GM19238 (cell line): ENCODE data around the gene GPBP1.

ENCODE experiments used
- DNase-seq: peaks from one replicate; pipeline ENCODE4 v3.0.0; 2011; ENCODE audit warnings: low spot score; ENCODE audit not compliant: insufficient read length

GPBP1 gene

DNA sequence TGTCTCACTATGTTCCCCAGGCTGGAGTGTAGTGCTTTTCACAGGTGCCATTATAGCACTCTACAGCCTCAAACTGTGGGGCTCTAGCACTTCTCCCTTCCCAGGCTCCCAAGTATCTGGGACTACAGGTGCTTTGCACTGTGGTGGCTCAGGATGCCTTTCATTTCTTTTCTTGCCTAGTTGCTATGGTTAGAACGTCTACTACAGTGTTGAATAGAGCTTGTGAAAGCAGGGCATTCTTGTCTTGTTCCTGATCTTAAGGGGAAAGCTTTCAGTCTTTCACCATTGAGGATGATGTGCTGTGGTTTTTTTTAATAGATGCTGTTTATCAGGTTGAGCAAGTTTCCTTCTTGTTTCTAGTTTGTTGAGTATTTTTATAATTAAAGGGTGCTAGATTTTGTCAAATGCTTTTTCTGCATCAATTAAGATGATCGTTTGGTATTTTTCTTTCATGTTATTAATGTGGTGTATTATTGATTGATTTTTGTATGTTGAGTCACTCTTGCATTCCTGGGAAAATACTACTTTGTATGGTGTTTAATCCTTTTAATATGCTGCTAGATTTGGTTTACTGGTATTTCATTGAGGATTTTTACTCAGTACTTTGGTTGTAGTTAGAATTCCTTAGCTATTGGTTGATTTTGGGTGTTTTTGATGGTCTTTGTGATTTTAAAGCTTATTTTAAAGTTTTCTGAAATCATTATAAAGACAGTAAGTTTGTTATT, 35.6 kb downstream of the GPBP1 start:
- no peak for DNase-seq

DNA sequence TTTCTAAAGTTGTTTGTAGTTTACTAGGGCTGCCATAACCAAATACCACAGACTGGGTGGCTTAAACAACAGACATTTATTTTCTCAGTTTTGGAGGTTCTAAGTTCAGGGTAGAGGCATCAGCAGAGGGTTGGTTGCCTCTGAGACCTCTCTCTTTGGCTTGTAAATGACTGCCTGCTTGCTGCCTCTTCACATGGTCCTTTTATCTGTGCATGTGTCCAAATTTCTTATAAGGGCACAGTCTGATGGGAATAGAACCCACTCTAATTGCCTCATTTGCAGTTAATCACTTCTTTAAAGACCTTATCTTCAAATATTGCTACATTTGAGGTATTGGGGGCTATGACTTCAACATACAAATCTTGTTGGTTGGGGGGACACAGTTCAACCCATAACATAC, 36.8 kb downstream of the GPBP1 start:
- no peak for DNase-seq

DNA sequence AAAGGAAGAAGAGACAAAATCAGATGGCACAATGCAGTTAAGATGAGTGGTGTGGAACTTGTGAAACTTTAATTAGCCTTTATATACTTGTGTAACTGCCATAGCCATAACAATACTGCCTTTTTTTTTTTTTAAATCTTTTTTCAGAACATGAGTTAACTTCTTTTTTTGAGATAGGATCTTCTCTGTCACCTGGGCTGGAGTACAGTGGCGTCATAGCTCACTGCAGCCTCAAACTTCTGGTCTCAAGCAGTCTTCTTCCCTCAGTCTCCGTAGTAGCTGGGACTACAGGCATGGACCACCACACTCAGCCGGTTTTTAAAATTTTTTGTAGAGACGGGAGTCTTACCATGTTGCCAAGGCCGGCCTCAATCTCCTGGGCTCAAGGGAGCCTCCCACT, 37.2 kb downstream of the GPBP1 start:
- no peak for DNase-seq

DNA sequence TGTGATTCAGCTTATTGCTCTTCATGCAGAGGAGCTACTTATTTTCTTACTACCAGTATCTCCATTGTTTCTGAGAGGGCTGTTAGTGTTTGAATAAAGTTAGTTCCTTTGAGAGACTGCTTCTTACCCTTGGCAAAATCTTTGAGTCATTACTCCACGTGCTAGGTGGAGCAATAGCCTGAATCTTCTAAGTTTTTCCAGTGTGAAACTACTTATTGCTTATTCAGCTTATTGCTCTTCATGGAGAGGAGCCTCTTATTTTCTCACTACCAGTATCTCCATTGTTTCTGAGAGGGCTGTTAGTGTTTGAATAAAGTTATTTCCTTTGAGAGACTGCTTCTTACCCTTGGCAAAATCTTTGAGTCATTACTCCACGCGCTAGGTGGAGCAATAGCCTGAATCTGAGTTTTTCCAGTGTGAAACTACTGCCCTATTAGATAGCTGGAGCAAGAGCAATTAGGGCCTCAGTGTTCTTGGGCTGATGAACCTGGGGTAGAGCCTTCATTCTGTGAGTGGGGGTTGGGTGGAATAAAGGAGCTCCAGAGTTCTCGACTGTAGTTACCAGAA, 41.9 kb downstream of the GPBP1 start:
- DNase-seq: no peak

DNA sequence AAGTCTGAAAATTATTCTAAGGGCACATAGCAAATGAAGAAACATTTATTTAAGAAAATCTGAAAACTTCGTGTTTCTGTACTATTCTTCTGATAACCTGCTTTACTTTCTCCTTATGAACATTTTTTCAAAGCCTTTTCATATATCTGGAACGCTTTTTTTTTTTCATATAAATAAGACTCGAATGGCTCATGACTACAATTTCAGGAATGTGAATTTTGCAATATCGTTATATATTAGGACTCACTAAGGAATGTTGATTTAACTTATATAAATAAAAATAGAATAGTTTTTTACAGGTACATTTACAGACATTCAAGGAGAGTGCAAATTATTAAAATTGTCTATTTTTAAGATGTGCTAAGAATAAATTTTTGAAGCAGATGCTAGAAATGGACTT, 42.9 kb downstream of the GPBP1 start:
- DNase-seq: no peak

DNA sequence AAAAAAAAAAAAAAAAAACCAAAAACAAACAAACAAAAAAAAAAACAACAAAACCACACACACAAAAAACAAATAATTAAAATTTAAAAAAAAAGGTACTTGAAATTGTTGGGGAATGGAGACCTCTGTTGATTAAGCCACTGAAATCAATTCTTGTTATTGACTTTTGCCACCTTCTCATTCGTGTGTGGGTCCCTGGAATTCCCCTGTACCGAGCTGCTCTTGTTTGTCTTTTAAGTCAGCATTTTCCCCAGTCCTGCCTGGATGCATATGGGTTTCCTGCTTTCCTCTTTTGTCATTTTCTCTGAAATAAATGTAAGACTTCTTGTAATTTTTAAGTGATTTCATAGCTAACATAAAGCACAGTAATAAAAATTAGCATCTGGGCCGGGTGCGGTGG, 45.5 kb downstream of the GPBP1 start:
- peak; percentile 2 for DNase-seq

DNA sequence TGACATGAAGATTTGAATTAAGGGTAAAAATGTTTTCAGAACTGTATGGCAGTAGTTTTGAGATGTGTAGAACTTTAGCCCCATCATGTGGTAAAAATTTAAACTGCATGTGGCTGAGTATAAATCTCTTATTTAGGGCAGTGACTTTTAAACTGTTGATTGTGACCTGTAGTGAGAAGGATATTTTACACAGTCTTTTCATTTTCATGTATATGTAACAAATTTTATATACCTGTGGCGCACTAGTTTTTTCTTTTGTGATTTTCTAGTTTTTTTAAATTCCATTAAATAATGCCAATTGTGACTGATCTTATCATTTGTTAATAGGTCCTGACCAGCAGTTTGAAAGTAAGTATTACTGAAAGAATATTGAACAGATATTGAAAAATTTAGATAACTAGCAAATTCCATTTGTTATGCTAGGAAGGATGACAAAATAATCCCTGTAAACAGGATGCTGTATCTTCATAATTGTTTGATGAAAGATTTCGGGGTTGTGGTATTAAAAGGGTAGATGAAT, 47.2 kb downstream of the GPBP1 start:
- DNase-seq: peak; percentile 2

DNA sequence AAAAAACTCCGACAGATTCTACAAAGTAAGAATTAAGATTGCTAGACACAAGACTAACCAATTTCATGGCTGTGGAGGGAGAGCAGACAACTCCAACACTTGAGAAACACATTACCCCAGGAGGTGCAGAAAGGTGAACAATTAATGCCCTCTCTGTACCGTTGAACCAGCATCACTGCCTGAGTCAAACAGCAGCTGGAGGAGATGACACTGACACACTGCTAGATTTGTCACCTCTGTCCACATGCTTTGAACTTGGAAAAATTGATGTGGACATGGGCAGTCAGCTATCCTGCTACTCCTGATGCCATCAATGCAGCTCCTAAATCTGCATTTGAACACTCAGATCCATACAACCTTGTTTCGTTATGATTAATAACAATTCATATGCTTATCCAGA, 51.7 kb downstream of the GPBP1 start:
- no peak for DNase-seq

DNA sequence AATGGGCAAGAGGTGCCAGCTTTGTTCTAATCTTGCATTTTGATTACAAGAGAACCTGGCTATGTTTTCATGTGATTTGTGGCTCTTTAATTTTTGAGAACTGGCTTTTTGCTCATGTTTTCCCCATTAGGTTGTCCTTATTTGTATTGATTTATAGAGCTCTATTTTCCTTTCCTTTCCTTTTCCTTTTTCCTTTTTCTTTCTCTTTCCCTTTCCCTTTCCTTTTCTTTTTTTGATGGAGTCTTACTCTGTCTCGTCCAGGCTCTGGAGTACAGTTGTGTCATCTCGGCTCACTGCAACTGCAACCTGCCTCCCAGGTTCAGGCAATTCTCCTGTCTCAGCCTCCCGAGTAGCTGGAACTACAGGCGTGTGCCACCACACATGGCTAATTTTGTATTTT, 55.5 kb downstream of the GPBP1 start:
- DNase-seq: no peak

DNA sequence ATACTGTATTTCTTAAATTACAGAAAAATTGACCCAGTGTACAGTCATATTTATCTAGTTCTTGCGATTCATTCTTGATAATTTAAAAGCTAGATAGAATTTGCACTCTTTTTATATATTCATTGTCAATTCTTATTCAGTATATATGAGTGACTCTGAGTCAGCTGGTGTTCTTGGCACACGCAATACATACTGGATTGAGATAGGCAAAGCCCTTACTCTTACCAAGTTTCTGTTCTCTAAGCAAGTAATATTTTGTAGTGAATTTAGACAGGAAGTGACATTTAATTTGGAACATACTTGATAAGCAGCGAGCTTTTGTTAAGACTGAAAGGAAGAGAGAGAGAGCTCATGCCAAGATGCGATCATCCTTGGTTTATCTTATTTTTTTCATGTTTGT, 57.7 kb downstream of the GPBP1 start:
- DNase-seq: no peak

DNA sequence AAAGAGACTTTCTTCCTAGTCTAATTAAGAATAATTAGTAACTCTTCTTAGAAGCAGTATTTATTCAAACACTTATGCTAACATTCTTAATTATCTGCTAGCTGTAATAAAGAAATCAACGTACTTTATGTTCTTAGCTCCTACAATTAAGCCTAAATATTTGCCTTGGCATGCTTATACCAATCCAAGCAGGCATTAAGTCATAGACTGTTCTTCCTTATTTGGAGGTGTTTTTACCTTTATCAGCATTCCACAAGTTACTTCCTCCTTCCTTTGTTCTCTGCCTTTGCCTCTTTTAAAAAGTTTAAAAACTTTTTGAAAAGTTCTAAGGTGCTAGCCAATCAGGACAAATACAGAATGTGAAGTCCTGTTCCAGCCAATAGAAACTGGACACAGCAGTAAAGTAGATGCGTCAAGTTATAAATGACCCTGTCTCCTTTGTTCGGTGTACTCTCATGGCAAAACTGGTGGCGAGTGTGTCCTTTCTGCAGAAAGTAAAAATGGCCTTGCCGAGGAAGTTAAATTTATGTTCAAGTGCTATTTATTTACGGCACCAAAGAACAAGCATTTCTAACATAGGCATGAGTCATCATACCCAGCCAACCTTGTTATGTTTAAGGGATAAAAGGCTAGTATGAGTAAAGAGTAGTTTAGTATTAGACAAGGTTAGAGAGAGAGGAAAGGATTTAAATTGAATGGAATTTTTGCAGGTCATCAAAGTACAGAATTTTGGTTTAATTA, 58.6 kb downstream of the GPBP1 start:
- DNase-seq: no peak

DNA sequence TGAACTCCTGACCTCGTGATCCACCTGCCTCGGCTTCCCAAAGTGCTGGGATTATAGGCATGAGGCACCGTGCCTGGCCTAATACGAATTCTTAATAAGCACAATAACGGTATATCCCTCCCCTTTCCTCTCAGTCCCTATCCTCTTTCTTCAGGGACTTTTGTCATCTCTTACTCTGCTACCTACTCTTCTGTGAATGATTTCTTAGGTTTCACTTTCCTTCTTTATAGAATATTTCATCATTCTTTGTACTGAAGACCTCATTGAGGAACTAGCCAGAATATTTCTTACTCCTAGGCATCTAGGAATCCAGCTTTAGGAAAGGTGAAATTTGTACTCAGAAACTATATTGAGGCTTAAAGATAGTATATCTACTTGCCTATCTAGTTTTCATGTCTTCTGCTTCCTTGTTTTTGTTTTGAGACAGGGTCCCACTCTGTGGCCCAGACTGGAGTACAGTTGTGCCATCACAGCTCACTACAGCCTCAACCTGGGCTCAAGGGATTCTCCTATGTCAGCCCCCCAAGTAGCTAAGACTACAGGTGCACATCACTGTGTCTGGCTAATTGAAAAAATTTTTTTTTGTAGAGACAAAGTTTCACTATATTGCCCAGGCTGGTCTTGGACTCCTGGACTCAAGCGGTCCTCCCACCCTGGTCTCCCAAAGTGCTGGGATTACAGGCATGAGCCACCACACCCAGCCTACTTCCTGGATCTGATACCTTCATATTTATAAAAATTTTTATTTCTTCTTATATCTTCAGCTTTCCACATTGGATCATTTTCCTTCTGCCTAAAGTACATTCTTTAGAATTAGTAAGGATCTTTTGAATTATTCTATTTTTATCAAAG, 69.7 kb downstream of the GPBP1 start:
- peak; percentile 11 for DNase-seq

DNA sequence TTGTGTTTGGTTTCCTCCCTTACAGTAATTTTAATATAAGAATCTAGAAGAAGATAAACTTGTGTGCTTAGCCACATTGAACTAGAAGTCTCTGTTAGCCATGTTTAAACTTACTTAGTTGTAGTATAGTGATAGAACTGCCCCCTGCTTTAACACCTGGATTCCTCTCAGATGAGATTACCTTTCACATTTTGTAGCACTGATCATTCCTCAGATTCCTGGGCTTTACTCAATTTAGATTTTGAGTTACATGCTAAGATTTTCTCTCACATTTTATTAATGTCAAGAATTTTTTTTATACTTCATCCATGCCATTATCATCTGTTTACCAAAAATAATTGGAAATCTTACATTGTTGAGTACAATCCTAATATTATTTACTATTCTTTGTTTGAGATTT, 70.5 kb downstream of the GPBP1 start:
- no peak for DNase-seq

DNA sequence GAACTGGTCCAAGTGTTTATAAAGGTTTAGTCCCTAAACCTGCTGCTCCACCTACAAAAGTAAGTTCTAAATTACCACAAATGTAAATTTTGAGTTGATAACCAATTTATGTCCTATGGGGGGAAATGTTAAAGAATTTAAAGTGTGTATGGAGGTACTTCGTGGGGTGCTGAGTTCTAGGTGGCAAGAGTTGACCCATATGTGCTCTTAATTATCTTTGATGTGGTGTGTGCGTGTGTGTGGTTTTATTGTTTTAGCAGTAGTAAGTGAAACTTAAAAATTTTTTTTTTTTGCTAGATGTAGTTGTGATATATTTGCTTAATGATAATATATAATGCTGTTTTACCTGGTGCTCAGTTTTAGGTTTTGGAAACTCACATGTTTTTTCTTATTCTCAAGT, 72.6 kb downstream of the GPBP1 start:
- DNase-seq: no peak

DNA sequence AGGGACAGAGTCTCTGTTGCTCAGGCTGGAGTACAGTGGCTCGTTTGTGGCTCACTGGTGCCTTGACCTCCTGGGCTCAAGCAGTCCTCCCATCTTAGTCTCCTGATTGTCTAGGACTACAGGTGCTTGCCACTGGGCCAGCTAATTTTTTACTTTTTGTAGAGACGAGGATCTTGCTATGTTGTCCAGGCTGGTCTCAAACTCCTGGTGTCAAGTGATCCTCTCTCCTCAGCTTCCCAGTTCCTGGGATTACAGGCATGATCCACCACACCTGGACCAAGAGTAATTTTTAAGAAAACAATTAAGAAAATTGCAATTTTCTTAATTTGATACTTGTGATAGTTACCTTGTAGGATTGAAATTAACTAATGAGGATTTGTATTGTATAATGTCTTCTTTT, 73.9 kb downstream of the GPBP1 start:
- no peak for DNase-seq

DNA sequence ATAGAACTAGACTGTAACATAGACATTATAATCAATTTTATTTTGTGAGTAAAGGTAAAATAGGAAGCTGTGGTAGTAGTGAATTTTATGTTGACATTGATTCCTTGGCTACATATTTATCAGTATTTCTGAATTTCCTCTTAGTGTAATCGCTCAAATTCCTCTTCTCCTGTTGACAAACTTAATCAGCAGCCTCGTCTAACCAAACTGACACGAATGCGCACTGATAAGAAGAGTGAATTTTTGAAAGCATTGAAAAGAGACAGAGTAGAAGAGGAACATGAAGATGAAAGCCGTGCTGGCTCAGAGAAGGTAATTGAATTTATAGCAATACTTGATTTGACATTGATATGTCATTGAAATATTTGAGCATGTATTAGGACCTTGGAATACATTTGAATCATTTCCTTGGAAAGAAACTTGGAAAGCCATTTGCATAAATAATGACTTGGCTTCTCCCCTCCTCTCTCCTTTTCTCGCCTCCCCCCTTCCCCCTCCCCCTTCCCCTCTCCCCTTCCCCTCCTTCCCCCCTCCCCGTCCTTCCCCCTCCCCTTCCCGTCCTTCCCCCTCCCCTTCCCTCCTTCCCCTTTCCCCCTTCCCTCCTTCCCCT, 75.5 kb downstream of the GPBP1 start:
- no peak for DNase-seq

DNA sequence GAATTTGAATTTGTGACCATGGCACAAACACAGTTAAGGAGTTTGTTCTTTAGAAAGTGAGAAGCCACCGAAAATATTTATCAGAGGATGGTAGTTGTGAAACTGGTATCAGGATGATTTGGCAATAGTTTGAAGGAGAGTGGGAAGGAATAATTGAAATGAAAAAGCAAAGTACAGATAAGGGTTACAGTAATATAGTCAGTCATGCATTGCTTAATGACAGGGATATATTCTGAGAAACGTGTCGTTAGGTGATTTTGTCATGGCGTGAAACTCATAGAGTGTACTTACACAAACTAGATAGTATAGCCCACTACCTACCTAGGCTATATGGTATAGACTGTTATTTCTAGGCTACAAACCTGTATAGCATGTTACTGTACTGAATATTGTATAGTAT, 84.2 kb downstream of the GPBP1 start:
- DNase-seq: no peak

DNA sequence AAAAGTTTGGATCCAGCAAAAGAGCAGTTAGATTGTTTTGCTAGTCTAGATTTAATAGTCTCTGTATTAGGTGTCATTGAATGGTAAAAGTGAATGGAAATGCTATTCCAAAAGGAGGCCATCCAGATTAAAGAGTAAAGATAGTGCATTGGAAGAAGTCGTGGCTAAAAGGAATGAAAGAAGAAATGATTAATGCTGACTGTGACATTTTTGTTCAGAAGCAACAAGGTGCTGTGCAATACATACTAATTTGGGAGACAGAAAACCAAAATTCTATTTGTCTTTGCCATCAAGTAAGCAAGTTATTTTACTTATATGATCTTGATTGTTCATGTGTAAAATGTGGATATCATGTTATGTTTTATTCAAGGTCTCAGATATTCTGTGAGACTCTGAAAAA, 85.1 kb downstream of the GPBP1 start:
- DNase-seq: no peak

DNA sequence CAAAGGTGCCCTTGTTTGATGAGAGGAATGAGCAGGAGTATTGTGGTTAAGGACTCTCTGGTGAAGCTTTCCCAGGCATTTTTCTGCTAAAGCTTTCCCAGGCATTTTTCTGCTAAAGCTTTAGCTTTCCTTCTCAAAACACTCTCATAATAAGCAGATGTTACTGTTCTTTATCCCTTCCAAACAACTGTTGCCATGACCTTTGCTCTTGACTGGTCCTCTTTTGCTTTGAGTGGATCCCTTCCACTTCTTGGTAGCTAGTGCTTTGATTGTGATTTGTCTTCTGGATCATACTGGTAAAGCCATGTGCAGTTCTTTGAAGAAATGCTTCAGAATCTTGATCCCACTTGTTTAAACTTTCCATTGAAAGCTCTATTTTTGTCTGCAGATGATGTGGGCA, 85.8 kb downstream of the GPBP1 start:
- DNase-seq: no peak

DNA sequence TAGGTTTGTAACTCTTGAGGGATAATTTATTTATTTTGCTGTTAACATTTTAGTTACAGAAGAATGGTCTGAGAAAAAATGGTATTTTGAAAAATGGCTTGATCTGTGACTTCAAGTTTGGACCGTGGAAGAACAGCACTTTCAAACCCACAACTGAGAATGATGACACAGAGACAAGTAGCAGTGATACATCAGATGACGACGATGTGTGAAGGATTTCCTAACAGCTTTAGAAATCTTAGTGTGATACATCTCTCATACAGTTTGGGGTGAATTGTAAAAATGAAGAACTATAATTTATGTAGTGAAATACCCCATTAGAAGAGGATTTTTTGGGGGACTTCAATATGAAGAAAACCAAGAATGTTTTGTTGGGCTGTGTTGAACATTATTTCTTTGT, 88.7 kb downstream of the GPBP1 start:
- DNase-seq: no peak

DNA sequence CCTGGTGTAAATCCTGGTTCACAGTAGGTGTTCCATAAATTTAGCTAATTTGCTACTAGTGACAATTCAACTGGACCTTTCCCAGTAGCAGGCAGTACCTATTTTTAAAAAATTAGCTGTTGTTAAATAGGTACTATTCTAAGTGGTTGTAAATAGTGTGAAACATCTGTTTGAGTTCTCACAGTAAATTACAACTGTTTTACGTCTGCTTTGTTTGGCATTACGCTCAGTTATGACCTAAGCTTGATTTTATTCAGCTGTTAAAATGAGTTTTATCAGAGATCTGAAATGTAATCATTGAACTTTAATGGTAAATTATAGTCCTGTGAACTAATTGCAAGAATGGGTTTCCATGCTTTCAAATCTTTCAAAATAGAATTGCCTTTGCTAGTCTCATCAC, 93.9 kb downstream of the GPBP1 start:
- no peak for DNase-seq
